ENCODE data around the gene RAP1GAP2.

- TF ChIP-seq CTCF (IDR thresholded peaks at IDR 0.05) (no peak), FOSL2 (IDR thresholded peaks at IDR 0.05; ENCODE audit: borderline replicate concordance, low read depth) (no peak), MAX (IDR thresholded peaks at IDR 0.05; ENCODE audit: low read depth) (no peak), EZH2phosphoT487 (IDR thresholded peaks at IDR 0.05; ENCODE audit: borderline replicate concordance, low read depth) (no peak), EP300 (IDR thresholded peaks at IDR 0.05; ENCODE audit: borderline replicate concordance in 1 of 2, low read depth in 1 of 2, low read length in 1 of 2) (no peak), NRF1 (IDR thresholded peaks at IDR 0.05; ENCODE audit: low read depth, low read length) (no peak), GATA2 (CRISPR knock-in tag; IDR thresholded peaks at IDR 0.05) (no peak), IRF3 (IDR thresholded peaks at IDR 0.05; ENCODE audit: low read depth, low read length) (no peak), TCF12 (IDR thresholded peaks at IDR 0.05) (no peak), USF2 (IDR thresholded peaks at IDR 0.05; ENCODE audit: borderline replicate concordance, low read depth, low read length) (no peak), SIN3A (IDR thresholded peaks at IDR 0.05; ENCODE audit: borderline replicate concordance, low read depth, low read length) (no peak), REST (IDR thresholded peaks at IDR 0.05; ENCODE audit: low read depth, low read length) (no peak)
Observed at GRCh38 chr17:2983255-2983654, 187.0 kb downstream of the RAP1GAP2 start.

Measured in SK-N-SH (cell line).